Neutrophil (primary cell): ENCODE data around the gene CSRP2.

Source experiments
- H3K27ac ChIP-seq: fragments of 200-600 bp; sonication (generic); 2 replicates; pipeline ENCODE4 v1.5.1; 2016; ENCODE audit warnings: mild to moderate bottlenecking, moderate library complexity
- H3K27me3 ChIP-seq: fragments of 200-600 bp; sonication (generic); 2 replicates; pipeline ENCODE4 v1.6.0; 2016; ENCODE audit warnings: mild to moderate bottlenecking
- H3K36me3 ChIP-seq: fragments of 200-600 bp; sonication (generic); 2 replicates; pipeline ENCODE4 v1.5.1; 2017
- H3K4me1 ChIP-seq, 2 experiments: fragments of 200-600 bp in 1 of 2; sonication (generic) in 1 of 2; 1 replicate in 1 of 2; 2 replicates in 1 of 2; pipeline versions ENCODE4 v1.5.1 to v1.6.1; 2013 to 2016; ENCODE audit warnings: low read depth in 1 of 2, low read length in 1 of 2, mild to moderate bottlenecking in 1 of 2, moderate library complexity in 1 of 2; ENCODE audit not compliant: control insufficient read depth in 1 of 2, insufficient read depth in 1 of 2
- H3K4me3 ChIP-seq, 2 experiments: fragments of 200-600 bp in 1 of 2; sonication (generic) in 1 of 2; 1 replicate in 1 of 2; 2 replicates in 1 of 2; pipeline ENCODE4 v1.5.1; 2013 to 2016; ENCODE audit warnings: low read depth in 1 of 2, low read length in 1 of 2, mild to moderate bottlenecking in 1 of 2, moderate library complexity in 1 of 2
- H3K9me3 ChIP-seq: fragments of 200-600 bp; sonication (generic); 2 replicates; pipeline ENCODE4 v1.5.1; 2016
- CTCF ChIP-seq: fragments of 200-600 bp; sonication (generic); IDR thresholded peaks from 2 replicates; pipeline ENCODE4 v1.5.1; 2016; ENCODE audit warnings: antibody characterized with exemption

The CSRP2 gene

GRCh38 chr12:76856018-76856644 lies 22.7 kb downstream of the CSRP2 start:
- H3K4me3 ChIP-seq = no peak overlapping the region
- H3K36me3 ChIP-seq = peaks cover 40% of the 10 kb centered on the region
- no peaks in the 10 kb centered on the region for H3K27me3 ChIP-seq
- TF ChIP-seq CTCF = no peak
- no peaks in the 10 kb centered on the region for H3K4me1 ChIP-seq
- no peak overlapping the region for H3K27ac ChIP-seq
- H3K9me3 ChIP-seq = no peaks in the 10 kb centered on the region

DNA sequence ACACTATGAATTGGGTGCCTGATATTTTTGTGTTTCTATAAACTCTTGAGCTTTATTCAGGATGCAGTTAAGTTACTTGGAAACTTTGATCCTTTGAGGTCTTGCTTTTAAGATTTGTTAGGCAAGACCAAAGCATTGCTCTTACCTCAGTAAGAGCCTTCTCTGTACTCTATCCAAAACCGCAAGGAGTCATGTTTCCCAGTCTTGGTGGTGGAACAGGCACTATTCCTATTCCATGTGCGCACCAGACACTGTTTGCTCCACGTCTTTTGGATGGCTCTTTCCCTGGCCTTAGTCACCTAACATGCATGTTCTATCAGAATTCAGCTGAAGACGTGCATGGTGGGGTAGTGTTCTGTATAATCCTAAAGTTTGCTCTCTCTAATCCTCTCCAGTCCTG lies 23.5 kb downstream of the CSRP2 start:
- TF ChIP-seq CTCF = no peak

DNA sequence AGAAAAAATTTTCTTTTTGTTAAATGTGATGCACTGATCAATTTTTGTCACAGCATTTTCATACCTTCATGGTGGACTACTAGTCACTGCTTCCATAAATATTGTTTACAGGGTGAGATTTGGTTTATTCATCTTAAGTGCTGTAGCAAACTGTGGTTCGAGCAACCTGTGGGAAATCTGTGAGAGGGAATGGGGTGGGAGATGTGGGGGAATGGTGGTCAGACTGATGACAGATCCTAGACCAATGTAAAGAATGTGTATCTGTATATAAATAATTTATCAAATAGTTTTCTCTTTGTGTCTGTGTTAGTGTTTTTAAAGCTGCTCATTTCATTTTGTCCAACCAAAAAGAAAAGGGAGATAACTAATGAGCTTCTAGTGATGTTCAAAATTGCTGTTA lies 26.7 kb downstream of the CSRP2 start:
- Histone ChIP-seq H3K36me3 (peaks cover 76% of the 10 kb centered on the region), H3K27me3 (no peaks in the 10 kb centered on the region), H3K27ac (no peak overlapping the region), H3K4me1 (no peaks in the 10 kb centered on the region), H3K9me3 (no peaks in the 10 kb centered on the region), H3K4me3 (no peak overlapping the region)
- no peak for TF ChIP-seq CTCF

More for the DNA sequence above, 23.5 kb downstream of the CSRP2 start:
- H3K9me3 ChIP-seq = no peaks in the 10 kb centered on the region
- no peak overlapping the region for H3K4me3 ChIP-seq
- H3K4me1 ChIP-seq = no peaks in the 10 kb centered on the region
- peaks cover 49% of the 10 kb centered on the region for H3K36me3 ChIP-seq
- no peak overlapping the region for H3K27ac ChIP-seq
- no peaks in the 10 kb centered on the region for H3K27me3 ChIP-seq

- no peaks in the 10 kb centered on the region for H3K27me3 ChIP-seq
- no peak overlapping the region for H3K4me3 ChIP-seq
- H3K9me3 ChIP-seq = no peaks in the 10 kb centered on the region
- no peak overlapping the region for H3K27ac ChIP-seq
- H3K4me1 ChIP-seq = no peaks in the 10 kb centered on the region
- peaks cover 96% of the 10 kb centered on the region for H3K36me3 ChIP-seq
- TF ChIP-seq CTCF = no peak
Measured at GRCh38 chr12:76848132-76848531, 30.7 kb downstream of the CSRP2 start.

- H3K4me3 ChIP-seq = no peak overlapping the region
- H3K27me3 ChIP-seq = no peaks in the 10 kb centered on the region
- no peaks in the 10 kb centered on the region for H3K9me3 ChIP-seq
- no peak for TF ChIP-seq CTCF
- peaks cover 98% of the 10 kb centered on the region for H3K36me3 ChIP-seq
- H3K4me1 ChIP-seq = no peaks in the 10 kb centered on the region
- no peak overlapping the region for H3K27ac ChIP-seq
Measured at GRCh38 chr12:76847260-76847659, 31.6 kb downstream of the CSRP2 start.
